Endothelial cell of umbilical vein (primary cell): Measurements from ENCODE around the gene IGSF6.

Experiments used
- CTCF ChIP-seq, 2 donors: IDR thresholded peaks; 1 replicate in 1 of 2; 2 replicates in 1 of 2; pipeline ENCODE4 v1.5.1; 2011; ENCODE audit warnings: low read length in 2 of 2, mild to moderate bottlenecking in 2 of 2, moderate library complexity in 2 of 2, control low read depth in 1 of 2, inconsistent platforms in 1 of 2, low read depth in 1 of 2; ENCODE audit not compliant: insufficient read depth in 1 of 2; ENCODE audit errors: extremely low read depth in 1 of 2
- EZH2 ChIP-seq: IDR thresholded peaks from 2 replicates; pipeline ENCODE4 v1.6.1; 2012; ENCODE audit warnings: borderline replicate concordance, low read depth, mild to moderate bottlenecking, moderate library complexity, low read length, inconsistent platforms; ENCODE audit not compliant: severe bottlenecking
- JUN ChIP-seq: IDR thresholded peaks from 2 replicates; pipeline ENCODE4 v1.6.1; 2011; ENCODE audit warnings: borderline replicate concordance, low read depth; ENCODE audit not compliant: insufficient read length, insufficient read depth
- MAX ChIP-seq: IDR thresholded peaks from 2 replicates; pipeline ENCODE4 v1.6.1; 2011; ENCODE audit not compliant: insufficient read depth, insufficient read length
- MYC ChIP-seq: IDR thresholded peaks from one replicate; pipeline ENCODE4 v1.6.1; 2011; ENCODE audit warnings: mild to moderate bottlenecking, low read depth, low read length
- POLR2A ChIP-seq: IDR thresholded peaks from 2 replicates; pipeline ENCODE4 v1.6.1; 2012; ENCODE audit warnings: low read depth, mild to moderate bottlenecking, control low read depth, low read length
- POLR2AphosphoS5 ChIP-seq: IDR thresholded peaks from 2 replicates; pipeline ENCODE4 v1.6.1; 2012; ENCODE audit warnings: low read depth, mild to moderate bottlenecking, control low read depth, low read length, moderate library complexity; ENCODE audit not compliant: insufficient read depth

- peak; percentile 4 for TF ChIP-seq JUN
- no peak for TF ChIP-seq CTCF (IDR thresholded peaks at IDR 0.05; ENCODE audit: extremely low read depth in 1 of 2, insufficient read depth in 1 of 2, low read depth in 1 of 2, low read length in 2 of 2)
- no peak for TF ChIP-seq EZH2
- TF ChIP-seq MAX: no peak
- TF ChIP-seq POLR2A: no peak
- TF ChIP-seq POLR2AphosphoS5: no peak
- TF ChIP-seq MYC: no peak
These were observed 13.8 kb downstream of the IGSF6 start for GRCh38 chr16:21638573-21638975.
